ENCODE data around the gene UNK. TPM values are rescaled to one million over a fixed set of nuclear protein-coding genes. Genes with fewer than 3 reads are reported as not detected.

The UNK gene
- total and polyA plus RNA-seq, 2 of the 13 experiments (the other 11 are each of a cell fraction or from before 2014, with no cell fraction given) = 31.6 to 33.0 TPM

GRCh38 chr17:75854881-75855309 lies 70.3 kb downstream of the UNK start (continued):
- TF ChIP-seq HNF1B (CRISPR knock-in tag; IDR thresholded peaks at IDR 0.05) (no peak), POGZ (CRISPR knock-in tag; IDR thresholded peaks at IDR 0.05) (no peak), ISL2 (CRISPR knock-in tag; IDR thresholded peaks at IDR 0.05) (no peak), TGIF2 (CRISPR knock-in tag; IDR thresholded peaks at IDR 0.05) (0 out of 2 replicates have a peak, but pooled peaks have one; percentile 11), GMEB1 (CRISPR knock-in tag; IDR thresholded peaks at IDR 0.05; ENCODE audit: borderline replicate concordance) (no peak), ZNF496 (CRISPR knock-in tag; IDR thresholded peaks at IDR 0.05; ENCODE audit: insufficient replicate concordance) (no peak), ZNF629 (CRISPR knock-in tag; conservative IDR thresholded peaks at IDR 0.05) (no peak), CHD2 (IDR thresholded peaks at IDR 0.05; ENCODE audit: low read depth, low read length) (peak; percentile 72), ATF2 (CRISPR knock-in tag; IDR thresholded peaks at IDR 0.05) (no peak), ZNF781 (CRISPR knock-in tag; IDR thresholded peaks at IDR 0.05; ENCODE audit: borderline replicate concordance, not compliant biosample characterization) (no peak), ZBTB3 (CRISPR knock-in tag; IDR thresholded peaks at IDR 0.05; ENCODE audit: borderline replicate concordance, low read depth) (no peak), ZFP82 (CRISPR knock-in tag; IDR thresholded peaks at IDR 0.05; ENCODE audit: borderline replicate concordance) (peak; percentile 22; the same call in 1 of the 2 replicates), SNAPC5 (CRISPR knock-in tag; IDR thresholded peaks at IDR 0.05; ENCODE audit: borderline replicate concordance) (no peak), KDM2A (CRISPR knock-in tag; IDR thresholded peaks at IDR 0.05; ENCODE audit: borderline replicate concordance, low read depth) (no peak)

Measured in HepG2 (cell line).